Measurements from ENCODE around the gene FGD4.

The FGD4 gene

DNA sequence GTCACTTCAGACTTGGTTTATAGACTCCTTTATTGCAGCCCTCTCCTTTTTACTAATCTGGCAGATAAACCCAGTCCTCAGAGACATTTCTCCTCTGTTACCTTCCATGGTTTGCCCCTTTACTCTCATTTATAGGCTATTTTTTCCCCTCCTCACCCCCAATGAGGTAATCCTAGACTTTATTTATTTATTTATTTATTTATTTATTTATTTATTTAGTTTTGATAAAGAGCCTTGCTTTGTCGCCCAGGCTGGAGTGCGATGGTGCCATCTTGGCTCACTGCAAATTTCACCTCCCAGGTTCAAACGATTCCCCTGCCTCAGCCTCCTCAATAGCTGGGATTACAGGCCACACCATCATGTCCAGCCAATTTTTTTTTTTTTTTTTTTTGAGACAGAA, 8.4 kb downstream of the FGD4 start:
- DNase-seq, result no peak

DNA sequence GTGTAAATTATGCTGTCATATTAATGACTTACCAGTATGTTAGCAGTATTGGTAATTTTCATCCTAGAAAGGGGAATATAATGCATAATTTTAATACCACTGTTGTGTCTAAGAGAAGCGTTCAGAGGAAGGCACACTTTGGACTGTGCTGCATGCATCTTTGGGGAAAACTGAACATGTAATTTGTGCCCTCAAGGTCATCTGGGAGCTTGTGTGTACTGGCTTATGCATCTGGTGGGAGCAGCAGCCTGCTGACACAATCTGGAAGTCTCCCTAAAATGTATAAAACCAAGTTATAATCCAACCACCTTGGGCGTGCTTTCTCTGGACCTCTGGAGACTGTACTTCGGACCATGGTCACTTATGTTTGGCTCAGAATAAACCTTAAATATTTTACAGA, 14.1 kb downstream of the FGD4 start:
- DNase-seq, result no peak

DNA sequence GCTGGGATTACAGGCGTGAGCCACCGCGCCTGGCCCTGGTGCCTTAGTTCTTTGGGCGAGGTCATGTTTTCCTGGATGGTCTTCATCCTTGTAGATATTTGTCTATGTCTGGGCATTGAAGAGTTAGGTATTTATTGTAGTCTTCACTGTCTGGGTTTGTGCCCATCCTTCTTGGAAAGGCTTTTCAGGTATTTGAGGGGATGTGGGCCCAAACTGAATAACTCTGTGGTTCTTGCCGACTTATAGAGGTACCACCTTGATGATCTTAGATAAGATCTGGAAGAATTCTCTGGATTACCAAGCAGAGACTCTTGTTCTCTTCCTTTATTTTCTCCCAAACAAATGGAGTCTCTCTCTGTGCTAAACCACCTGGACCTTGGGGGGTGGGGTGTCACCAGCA, 18.9 kb downstream of the FGD4 start:
- no peak for DNase-seq

- DNase-seq, result no peak
Observed at GRCh38 chr12:32418903-32419519, 19.7 kb downstream of the FGD4 start.

GRCh38 chr12:32419520-32419960, 20.2 kb downstream of the FGD4 start:
- DNase-seq, result no peak

GRCh38 chr12:32420356-32420755, 21.0 kb downstream of the FGD4 start:
- no peak for DNase-seq

DNA sequence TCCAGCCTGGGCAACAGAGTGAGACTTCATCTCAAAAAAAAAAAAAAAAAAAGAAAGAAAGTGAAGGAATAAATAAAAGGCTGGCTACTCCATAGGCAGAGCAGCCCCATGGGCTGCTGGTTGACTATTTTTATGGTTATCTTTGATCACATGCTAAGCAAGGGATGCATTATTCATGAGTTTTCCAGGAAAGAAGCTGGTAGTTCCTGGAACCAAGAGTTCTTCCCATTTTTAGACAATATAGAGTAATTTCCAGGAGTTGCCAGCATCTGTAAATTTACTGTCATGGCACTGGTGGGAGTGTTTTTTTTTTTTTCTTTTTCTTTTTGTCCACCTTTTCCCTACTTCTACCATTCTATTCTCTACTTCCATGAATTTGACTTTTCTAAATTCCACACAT, 24.2 kb downstream of the FGD4 start:
- DNase-seq, result no peak

DNA sequence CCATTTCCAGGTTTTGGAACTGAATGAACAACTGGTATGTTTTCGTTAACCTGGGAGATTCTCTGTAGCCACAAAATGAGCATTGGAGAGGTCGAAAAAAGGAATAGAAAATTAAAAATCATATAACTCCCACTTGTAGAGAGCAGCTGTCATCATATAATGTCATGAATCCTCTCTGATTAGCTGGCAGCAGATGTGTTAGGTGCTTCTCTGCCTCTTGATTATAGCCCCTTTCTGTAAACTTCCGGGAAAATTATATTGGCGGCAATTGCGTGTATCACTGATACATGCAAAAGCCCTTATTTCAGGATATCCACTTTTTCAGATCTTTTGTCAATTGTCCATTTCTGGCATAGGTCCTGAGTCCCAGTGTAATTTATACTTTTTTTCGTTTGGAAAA, 31.7 kb downstream of the FGD4 start:
- no peak for DNase-seq

DNA sequence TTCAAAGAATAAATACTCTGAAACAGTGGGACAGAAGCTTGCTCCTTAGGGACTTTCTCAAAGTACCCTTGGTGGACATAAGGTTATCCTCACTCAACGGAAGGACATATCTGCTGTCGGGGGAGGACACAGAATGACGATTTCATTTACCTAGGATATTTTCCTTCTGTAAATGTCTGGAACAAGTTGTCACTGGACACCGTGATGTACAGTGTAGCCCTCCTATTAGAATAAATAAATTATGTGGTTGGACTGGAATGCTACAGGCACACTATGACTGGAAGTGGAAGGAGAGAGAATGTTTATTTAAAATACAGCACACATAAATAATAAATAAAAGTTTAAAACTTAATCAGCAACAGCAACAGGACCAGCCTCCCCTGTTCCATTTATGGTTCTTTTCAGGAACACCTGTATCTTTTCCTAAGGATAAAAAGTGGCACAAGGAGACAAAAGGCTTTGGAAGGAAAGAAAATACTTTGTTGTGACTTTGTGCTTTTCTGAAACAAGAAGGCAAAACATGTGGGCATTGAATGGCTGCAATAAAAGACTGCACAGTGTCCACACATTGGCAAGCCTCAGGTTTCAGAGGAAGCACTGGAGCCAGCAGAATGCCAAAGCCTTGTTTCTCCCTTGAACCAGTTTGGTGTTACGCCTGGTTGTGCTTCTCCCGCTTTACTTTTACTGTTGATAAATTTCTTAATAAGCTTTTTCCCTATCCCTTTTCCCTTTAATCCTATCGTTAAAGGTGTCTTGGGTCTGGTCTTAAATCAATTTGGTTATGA, 36.8 kb downstream of the FGD4 start:
- no peak for DNase-seq

DNA sequence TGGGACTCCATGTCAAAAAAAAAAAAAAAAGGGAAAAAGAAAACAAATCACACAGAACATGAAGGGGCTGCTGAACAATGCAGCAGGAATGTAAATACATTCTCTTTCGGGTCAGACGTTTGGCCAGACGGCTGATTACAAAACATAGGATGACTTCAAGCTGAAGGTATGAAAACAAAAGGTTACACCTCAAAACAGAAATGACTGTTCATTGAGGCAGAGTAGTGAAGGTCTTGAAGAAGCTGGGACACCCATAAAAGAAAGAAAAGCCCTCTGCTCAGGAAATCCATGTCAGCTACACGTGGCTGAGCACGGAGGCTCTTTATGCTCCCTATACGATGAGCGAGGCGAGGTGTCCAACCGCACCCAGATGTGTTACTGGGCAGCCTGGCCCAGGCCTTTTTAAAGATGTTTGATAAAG, 37.7 kb downstream of the FGD4 start:
- peak; percentile 86 for DNase-seq

DNA sequence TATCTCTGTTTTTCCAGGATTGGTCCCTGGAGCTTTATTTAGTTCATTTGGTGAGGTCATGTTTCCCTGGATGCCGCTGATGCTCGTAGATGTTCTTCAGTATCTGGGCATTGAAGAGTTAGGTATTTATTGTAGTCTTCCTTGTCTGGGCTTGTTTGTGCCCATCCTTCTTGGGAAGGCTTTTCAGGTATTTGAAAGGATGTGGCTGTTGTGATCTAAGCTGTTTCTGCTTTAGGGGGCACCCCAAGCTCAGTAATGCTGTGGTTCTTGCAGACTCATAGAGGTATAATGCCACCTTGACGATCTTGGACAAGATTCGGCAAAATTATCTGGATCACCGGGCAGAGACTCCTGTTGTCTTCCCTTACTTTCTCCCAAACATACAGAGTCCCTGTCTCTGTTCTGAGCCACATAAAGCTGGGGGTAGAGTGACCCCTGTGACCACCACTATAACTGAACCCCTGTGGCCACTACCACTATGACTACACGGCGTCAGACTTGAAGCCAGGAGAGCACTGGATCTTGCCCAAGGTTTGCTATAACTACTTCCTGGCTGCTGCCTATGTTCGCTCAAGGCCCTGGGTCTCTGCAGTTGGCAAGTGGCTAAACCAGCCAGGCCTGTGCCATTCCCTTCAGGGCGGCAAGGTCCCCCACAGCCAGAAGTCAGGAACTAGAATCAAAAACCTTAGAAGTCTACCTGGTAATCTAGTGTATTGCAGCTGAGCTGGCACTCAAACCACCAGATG, 40.9 kb downstream of the FGD4 start:
- no peak for DNase-seq

DNA sequence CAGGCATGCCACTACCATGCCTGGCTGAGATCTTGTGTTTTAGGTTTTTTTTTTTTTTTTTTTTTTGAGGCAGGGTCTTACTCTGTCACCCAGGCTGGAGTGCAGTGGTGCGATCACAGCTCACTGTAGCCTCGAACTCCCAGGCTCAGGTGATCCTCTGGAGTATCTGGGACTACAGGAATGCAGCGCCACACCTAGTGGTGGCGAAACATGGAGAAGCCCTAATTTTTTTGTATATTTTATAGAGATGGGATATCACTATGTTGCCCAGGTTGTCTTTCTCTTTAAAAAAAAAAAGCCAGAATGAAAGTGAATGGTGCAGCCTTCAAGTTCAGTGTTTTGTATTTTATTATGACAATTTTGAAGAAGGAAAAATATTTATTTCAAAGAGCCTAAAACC, 44.1 kb downstream of the FGD4 start:
- no peak for DNase-seq

GRCh38 chr12:32444895-32445294, 45.5 kb downstream of the FGD4 start:
- DNase-seq, result peak; percentile 85

DNA sequence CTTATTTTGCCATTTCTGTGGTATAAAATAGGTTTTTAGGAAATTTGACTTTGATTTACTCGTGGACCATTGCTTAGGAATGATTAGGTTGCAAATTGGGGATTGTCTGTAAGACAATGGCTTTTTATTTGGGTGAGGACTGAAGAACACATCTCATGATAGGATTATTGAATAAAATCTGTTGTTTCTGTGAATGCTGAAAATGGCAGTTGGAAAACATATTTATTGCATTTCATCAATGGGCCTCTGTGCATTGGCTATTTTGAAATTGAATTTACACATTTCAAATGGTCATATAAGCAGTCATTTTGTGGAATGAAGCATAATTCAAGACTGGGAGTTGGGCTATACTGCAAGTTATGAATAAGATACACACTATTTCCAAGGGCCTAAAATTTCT, 46.0 kb downstream of the FGD4 start:
- DNase-seq, result no peak

DNA sequence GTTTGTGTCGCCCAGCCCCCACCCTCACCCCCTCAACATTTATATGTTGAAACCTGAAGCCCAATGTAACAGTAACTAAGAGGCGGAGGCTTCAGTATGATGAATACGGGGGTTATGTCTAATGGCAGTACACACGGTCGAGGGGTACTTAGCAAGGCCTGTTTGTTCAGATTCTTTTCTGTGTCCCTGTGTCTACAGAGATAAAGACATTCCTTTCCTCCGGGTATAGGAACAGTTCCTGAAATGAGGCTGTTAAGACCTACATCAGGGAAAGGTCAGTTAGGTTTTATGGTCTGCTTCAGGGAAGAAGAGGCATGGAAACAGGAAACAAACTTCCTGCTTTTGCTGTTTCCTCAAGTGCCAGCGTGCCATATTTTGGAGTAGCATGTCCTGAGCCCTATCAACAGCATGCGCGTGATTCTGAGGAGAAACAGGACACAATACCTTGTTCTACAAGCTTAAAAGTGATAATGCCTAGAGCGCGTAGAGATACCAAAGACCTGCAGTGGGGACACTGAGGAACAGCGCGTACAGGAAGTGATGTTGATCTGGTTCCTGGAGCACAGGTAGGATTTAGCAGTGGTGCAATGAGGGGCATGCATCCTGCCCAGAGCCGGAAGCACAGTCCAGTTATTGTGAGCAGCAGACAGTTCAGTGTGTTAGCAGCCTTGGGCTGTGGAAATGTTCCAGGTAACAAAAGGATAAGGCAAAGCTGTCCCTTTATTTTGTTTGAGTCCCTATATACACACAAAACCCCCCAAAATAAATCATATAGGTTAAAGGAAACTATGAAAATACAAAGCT, 47.2 kb downstream of the FGD4 start:
- DNase-seq, result no peak

GRCh38 chr12:32448586-32448985, 49.2 kb downstream of the FGD4 start:
- DNase-seq, result no peak

GRCh38 chr12:32450363-32450762, 51.0 kb downstream of the FGD4 start:
- DNase-seq, result no peak

DNA sequence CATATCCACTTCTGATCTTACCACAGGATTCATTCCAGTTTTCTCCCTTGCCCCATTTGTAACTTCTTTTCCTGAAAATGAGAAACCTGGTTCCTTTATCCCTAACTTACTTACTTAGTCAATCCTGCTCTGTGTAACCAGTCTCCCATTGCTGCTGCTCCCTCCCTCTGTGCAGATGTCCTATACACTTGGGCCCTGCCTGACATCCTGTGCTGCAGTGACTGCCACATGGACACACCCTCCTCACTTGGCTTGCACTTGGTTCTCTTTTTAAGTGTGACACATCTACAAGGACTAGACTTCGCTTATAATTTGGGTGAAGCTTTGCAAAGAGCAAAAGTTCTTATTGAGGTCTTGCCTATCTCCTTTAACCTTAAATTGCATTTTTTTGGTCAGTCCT, 51.4 kb downstream of the FGD4 start:
- no peak for DNase-seq

- DNase-seq, result no peak
Observed at GRCh38 chr12:32451816-32452215, 52.5 kb downstream of the FGD4 start.

- DNase-seq, result peak; percentile 43
Observed at GRCh38 chr12:32454075-32454474, 54.7 kb downstream of the FGD4 start.

GRCh38 chr12:32454866-32455265, 55.5 kb downstream of the FGD4 start:
- no peak for DNase-seq

DNA sequence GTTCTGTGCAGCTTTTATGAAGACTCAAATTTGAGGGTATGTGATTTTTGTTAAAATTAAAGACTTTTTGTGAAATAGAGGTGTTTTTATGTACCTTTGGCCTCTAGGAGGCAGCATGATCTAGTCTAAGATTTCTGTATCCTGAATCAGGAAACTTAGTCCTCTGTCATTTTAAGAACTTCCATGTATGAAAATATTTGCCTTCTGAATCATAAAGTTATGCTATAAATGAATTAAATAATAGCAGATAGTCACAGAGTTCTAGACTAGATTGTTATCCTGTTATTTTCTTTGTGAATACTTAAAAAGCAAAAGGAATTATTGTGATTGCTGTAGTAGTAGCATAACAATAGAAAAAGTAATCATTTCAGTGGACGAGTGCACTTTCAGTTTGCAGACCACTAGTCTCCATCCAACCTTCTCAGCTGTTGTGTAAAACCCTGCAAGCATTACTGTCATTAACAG, 56.3 kb downstream of the FGD4 start:
- DNase-seq, result peak; percentile 73
